Measurements from ENCODE around the gene WLS. TPM values are rescaled to one million over a fixed set of nuclear protein-coding genes. Genes with fewer than 3 reads are reported as not detected.

WLS gene
- total and polyA plus RNA-seq, 2 experiments from 2014 or later: 0.87 to 1.2 TPM

DNA sequence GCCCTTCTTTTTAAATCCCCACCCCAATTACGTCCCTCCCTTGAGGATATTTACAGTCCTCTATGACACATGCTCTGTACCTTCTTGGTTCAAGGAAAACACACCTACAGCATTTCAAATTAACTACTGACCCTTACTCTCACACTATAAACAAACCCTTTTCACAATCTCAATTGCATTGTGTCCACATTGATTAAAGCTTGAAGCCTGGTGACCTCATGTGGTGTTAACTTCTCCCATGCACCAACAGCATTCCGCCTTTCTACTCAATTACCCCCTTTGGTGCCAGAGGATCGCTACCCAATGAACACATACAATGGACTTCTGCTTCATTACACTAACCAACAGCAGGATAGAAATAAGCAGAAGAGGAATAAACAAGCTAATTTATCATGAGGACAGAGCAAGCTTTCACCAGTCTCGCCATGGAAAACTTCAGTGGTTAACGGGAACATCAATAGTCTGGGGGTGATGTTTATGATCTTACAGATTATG lies 15.2 kb downstream of the WLS start (continued):
- TF ChIP-seq, protein P1, sequence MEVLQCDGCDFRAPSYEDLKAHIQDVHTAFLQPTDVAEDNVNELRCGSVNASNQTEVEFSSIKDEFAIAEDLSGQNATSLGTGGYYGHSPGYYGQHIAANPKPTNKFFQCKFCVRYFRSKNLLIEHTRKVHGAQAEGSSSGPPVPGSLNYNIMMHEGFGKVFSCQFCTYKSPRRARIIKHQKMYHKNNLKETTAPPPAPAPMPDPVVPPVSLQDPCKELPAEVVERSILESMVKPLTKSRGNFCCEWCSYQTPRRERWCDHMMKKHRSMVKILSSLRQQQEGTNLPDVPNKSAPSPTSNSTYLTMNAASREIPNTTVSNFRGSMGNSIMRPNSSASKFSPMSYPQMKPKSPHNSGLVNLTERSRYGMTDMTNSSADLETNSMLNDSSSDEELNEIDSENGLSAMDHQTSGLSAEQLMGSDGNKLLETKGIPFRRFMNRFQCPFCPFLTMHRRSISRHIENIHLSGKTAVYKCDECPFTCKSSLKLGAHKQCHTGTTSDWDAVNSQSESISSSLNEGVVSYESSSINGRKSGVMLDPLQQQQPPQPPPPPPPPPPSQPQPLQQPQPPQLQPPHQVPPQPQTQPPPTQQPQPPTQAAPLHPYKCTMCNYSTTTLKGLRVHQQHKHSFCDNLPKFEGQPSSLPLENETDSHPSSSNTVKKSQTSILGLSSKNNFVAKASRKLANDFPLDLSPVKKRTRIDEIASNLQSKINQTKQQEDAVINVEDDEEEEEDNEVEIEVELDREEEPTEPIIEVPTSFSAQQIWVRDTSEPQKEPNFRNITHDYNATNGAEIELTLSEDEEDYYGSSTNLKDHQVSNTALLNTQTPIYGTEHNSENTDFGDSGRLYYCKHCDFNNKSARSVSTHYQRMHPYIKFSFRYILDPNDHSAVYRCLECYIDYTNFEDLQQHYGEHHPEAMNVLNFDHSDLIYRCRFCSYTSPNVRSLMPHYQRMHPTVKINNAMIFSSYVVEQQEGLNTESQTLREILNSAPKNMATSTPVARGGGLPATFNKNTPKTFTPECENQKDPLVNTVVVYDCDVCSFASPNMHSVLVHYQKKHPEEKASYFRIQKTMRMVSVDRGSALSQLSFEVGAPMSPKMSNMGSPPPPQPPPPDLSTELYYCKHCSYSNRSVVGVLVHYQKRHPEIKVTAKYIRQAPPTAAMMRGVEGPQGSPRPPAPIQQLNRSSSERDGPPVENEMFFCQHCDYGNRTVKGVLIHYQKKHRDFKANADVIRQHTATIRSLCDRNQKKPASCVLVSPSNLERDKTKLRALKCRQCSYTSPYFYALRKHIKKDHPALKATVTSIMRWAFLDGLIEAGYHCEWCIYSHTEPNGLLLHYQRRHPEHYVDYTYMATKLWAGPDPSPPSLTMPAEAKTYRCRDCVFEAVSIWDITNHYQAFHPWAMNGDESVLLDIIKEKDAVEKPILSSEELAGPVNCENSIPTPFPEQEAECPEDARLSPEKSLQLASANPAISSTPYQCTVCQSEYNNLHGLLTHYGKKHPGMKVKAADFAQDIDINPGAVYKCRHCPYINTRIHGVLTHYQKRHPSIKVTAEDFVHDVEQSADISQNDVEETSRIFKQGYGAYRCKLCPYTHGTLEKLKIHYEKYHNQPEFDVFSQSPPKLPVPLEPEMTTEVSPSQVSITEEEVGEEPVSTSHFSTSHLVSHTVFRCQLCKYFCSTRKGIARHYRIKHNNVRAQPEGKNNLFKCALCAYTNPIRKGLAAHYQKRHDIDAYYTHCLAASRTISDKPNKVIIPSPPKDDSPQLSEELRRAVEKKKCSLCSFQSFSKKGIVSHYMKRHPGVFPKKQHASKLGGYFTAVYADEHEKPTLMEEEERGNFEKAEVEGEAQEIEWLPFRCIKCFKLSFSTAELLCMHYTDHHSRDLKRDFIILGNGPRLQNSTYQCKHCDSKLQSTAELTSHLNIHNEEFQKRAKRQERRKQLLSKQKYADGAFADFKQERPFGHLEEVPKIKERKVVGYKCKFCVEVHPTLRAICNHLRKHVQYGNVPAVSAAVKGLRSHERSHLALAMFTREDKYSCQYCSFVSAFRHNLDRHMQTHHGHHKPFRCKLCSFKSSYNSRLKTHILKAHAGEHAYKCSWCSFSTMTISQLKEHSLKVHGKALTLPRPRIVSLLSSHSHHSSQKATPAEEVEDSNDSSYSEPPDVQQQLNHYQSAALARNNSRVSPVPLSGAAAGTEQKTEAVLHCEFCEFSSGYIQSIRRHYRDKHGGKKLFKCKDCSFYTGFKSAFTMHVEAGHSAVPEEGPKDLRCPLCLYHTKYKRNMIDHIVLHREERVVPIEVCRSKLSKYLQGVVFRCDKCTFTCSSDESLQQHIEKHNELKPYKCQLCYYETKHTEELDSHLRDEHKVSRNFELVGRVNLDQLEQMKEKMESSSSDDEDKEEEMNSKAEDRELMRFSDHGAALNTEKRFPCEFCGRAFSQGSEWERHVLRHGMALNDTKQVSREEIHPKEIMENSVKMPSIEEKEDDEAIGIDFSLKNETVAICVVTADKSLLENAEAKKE (CRISPR knock-in tag; IDR thresholded peaks at IDR 0.05): no peak
- TF ChIP-seq JUNB (IDR thresholded peaks at IDR 0.05; ENCODE audit: unreplicated experiment) (no peak), EZH2phosphoT487 (IDR thresholded peaks at IDR 0.05; ENCODE audit: unreplicated experiment) (no peak), EZH2 (IDR thresholded peaks at IDR 0.05; ENCODE audit: low read depth, unreplicated experiment) (no peak)
- TF ChIP-seq, protein P2, sequence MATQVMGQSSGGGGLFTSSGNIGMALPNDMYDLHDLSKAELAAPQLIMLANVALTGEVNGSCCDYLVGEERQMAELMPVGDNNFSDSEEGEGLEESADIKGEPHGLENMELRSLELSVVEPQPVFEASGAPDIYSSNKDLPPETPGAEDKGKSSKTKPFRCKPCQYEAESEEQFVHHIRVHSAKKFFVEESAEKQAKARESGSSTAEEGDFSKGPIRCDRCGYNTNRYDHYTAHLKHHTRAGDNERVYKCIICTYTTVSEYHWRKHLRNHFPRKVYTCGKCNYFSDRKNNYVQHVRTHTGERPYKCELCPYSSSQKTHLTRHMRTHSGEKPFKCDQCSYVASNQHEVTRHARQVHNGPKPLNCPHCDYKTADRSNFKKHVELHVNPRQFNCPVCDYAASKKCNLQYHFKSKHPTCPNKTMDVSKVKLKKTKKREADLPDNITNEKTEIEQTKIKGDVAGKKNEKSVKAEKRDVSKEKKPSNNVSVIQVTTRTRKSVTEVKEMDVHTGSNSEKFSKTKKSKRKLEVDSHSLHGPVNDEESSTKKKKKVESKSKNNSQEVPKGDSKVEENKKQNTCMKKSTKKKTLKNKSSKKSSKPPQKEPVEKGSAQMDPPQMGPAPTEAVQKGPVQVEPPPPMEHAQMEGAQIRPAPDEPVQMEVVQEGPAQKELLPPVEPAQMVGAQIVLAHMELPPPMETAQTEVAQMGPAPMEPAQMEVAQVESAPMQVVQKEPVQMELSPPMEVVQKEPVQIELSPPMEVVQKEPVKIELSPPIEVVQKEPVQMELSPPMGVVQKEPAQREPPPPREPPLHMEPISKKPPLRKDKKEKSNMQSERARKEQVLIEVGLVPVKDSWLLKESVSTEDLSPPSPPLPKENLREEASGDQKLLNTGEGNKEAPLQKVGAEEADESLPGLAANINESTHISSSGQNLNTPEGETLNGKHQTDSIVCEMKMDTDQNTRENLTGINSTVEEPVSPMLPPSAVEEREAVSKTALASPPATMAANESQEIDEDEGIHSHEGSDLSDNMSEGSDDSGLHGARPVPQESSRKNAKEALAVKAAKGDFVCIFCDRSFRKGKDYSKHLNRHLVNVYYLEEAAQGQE (IDR thresholded peaks at IDR 0.05; ENCODE audit: unreplicated experiment): no peak
